ENCODE results near the gene RTTN.

The RTTN gene

DNA sequence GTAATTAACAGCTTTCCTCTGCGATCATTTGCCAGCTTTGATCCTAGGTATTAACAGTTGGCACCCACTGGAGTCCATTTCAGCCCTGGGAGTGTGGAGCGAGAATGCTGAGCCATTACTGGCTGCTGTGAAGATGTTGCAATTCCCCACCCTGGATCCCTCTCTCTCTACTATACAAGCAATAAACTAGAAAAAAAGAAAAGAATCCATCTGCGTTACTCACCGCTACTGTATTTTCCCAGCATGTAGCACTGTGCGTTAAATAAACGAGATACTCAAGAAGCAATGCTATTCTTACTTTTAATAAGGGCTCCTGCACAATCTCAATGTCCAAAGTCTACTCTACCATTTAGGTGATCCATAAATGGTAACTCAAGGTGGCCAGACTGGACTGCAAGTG lies 8.5 kb downstream of the RTTN start:
- DNase-seq, result no peak

DNA sequence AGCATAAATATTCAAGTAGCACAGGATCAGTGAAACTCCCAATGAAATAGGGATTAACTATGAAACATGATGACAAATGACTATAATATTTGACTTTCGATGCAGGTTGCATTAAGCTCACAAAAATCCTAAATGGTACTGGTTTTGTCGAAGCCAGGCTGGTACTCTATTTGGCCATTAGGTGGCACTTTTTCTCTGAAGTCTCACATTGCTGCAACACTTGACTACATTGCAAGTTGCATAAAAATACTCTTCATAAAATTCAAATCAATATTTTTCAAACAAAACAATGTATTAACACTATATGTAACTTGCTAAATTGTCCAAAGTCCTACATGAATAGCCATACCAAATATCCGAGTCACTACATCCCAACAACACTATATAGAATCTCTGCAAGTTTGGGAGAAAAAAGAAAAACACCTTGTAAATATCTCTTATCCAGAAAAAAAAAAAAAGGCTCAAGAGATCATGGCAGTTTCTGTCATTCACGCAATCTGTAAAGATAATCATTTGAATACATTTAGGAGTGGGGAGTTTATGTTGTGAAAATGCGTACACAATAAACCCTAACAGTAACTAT lies 9.5 kb downstream of the RTTN start:
- DNase-seq, result peak; percentile 58

DNA sequence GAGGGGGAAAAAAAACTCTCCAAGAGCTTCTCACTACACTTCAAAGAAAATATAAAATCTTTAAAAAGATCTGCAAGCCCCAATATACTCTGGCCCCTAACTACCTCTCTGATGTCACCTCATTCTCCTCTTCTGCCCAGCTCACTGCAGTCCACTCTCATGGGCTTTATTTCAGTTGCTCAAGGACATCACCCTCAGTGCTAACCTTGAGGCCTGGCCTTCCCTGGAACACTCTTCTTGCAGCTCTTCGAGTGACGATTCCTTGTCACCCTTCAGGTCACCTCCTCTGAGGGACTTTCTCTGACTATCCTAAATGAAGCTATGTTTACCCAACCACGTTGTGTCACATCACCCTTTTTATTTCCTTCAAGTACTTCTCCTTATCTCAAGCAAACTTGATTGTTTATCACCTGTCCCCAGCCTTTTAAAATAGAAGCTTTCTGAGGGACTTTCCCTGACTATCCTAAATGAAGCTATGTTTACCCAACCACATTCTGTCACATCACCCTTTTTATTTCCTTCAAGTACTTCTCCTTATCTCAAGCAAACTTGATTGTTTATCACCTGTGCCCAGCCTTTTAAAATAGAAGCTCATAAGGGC lies 10.4 kb downstream of the RTTN start:
- no peak for DNase-seq

DNA sequence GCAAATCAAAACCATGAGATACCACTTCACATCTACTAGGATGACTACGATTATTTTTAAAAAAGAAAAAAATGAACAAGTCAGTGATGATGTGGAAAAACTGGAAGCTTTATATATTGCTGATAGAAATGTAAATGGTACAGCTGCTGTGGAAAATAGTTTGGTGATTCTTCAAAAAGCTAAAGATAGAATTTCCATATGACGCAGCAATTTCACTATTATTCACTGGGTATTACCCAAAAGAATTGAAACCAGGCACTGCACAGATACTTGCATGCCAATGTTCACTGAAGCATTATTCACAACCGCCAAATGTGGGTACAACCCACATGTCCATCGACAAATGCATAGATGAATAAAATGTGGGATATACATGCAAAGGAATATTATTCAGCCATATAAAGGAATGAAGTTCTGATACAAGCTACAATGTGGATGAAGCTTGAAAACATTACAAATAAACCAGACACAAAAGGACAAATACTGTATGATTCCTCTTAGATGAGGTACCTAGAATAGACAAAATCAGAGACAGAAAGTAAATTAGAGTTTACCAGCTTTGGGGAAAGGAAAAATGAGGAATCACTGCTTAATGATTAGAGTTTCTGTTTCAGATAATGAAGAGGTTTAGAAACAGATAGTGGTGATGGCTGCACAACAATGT lies 11.1 kb downstream of the RTTN start:
- no peak for DNase-seq

DNA sequence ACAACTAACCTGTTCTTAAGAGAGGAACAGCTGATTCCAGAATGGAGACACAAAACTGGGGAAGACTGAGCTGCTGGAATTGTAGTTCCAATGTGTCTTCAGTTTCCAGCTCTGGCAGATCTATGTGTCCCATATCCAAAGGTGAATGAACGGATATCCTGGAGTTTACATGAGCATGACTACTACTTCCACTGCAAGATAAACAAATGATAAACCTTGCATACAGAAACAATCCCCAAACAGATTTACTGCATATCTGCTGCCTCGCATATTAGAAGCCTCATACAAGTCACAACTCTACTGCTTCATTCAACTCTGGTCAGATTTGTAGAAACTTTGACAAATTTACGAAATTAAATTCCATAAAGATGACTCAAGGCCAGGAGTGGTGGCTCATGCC lies 15.0 kb downstream of the RTTN start:
- no peak for DNase-seq

DNA sequence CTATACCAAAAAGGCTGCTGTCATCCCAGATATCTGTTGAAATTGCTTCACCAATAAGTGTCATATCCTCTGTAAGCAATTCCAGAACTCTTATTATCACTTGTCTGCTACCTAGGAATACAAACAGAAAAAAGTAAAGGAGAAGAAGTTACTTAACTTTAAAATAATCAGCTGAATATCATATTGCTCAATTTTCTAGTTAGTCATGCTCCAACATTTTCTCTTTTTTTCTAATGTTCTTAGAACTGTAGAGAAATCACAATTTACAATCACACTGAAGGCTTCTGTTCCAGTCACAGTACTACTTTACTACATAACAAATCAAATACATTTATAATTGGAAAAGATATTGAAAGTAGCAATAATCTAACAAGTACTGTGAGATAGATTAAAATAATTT lies 17.4 kb downstream of the RTTN start:
- no peak for DNase-seq

DNA sequence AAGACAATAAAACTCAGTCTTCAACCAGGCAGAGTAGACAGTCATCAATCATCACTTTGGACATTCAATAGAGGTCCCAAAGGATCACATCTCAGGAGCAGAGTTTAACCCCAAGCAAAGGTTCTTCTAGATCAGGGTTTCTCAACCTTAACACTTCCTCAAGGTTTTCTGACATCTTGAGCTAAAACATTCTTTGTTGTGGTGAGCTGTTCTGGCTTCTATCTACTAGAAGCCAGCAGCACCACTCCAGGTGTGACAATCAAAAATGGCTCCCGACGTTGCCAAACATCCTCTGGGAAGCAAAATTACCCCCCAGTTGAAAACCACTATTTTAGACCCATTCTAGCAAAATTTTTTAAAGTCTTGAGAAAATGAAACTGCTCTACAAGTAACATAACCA lies 22.0 kb downstream of the RTTN start:
- no peak for DNase-seq

DNA sequence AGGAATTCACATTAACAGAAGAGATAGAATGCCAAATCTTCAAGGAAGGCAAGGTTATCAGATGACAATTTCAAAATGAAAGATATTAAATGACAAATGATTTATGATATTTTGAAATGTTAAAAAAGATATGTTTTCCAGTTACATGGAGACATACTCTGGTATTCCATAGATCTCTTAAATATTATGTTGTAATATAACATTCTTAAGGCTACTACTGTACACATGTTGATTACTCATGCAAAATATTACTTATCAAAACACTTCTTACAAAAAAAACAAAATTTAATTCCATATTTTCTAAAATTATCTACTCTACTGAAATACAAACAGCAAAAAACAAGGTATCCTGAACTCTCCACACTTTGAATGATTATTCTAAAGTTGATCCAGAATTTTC lies 22.9 kb downstream of the RTTN start:
- no peak for DNase-seq

DNA sequence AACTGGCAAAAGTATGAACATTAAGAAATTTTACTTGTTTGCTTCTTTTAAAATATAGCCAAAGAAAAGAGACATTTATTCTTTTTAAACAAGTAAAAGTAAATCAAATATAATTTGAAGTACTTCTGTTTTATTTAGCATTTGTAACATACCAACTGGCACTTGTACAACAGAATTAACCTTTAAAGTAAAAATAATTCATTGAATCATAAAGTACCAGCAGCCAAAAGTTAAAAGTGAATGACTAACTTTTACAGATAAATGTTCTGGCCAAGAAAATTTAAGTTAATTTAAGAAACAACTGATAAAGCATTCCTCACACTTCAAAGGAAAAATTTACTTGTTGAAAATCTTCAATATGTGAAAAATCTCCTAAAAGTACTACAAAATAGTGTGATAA lies 23.8 kb downstream of the RTTN start:
- DNase-seq, result no peak

DNA sequence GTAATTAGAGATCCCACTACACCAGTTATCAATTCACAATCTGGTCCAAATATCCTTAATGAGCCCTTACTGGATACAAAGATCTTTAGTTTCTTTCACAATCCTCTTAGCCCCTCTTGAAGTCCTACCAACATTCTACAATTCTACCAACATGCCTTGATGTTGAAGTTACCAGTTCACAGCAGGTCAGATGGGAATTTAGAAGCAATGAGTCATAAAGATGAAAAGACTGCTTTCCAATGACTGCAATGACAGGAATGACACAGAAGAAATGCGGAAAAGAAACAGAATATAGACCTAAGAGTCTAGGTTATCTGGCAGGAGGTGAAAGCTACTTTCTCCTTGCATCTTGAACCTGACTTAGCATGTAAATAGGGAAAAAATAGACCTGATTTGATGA lies 24.5 kb downstream of the RTTN start:
- no peak for DNase-seq

DNA sequence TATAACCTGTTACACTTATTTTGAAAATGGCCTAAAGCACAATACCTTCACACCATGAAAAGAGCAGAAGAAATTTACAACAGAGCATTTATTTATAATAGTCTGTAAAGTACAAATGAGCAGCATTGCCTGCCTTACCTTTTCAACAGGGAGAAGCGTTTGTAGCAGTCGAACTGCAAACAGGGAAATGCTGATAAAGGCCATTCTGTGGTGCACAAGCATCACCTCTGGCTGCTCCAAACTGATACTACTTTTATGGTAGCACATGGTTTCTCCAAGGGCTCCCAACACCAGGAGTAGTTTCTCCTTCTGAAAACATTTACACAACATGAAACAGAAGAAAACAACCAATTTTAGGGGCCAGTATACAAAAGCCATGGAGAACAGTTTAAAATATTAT lies 28.9 kb downstream of the RTTN start:
- no peak for DNase-seq

DNA sequence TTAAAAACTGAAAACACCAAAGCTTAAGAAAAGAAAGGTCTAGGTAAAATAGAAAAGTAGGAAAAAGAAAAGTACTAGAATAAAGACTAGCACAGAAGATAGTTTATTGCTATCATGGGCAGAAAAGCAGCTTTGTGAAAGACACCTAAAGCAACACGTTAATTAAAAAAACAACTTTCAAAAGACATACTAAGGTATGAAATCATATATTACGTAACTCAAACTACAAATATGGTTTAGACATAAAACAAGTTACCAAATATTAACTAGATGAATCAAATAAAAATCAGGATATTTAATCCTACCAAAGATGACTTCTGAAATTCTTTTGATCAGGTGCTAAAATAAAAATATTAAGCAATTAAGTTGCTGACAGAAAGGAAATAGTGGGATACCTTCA lies 30.3 kb downstream of the RTTN start:
- DNase-seq, result no peak

DNA sequence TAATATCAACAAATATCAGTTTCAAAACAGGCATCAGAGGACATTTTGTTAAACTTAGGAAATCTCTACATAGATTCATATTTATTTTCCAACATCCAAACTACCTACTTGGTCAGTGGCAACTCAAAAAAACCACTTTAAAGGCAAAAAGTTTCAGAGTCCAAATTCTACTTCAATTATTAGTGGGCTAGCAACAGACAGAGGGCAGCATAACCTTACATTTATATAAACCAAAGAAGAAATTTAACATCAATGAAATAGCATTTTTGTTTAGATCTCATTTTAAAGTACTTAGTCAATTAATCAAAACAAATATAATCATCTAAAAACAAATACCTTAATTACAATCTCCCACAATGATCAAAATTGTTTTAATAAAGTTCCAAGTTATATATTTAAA lies 33.3 kb downstream of the RTTN start:
- DNase-seq, result no peak

DNA sequence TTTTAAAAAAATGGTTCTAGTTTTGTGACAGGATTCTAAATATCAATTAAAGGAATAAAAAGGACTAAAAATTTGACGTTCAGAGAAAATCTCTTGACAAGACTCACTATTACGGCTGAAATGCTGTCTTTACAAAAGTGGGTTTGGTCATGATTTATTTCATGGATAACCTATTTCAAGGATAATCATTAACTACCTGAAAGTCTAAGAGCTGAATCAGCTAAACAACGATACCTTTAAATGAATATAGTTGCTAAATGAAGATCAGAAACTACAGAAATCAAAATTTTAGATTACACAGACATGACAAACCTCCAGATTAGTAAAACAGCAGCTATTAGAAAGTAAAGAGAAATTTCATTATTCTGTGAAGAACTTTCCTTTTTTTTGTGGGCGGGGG lies 35.7 kb downstream of the RTTN start:
- DNase-seq, result no peak

DNA sequence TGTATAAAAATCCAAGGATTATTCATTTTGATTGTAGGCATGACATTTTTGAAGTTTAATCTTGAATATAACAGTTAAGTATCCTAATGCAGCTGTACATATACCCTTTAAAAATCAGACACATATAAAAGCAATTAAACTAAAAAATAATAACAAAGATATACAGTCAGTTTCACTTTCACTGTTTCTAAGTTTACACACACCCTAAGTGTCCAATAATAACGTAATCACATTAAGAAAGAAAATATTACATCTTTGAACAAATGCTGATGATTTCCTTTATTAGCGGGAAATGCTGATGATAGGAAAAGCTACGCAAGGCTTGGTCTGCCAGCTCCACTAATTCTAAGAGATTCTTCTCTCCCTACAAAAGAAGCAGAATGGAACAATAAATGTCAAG lies 38.8 kb downstream of the RTTN start:
- no peak for DNase-seq

DNA sequence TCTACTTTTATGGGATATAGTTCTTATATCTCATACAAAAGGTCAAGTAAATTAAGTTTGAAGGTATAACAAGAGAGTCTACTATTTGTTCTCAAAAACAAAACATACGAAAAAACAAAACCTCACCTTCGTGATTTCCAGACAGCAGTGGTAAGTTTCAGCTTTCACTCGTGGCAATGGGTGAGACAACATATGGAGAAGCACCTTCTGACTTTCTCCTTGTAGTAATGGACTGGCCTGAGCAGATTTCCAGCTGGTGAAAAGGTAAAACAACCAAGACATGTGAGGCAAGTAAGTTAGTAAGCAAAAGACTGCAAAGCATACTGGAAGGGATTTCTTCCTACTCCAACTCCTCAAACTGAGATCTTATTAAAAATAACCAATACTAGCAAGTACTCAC lies 39.6 kb downstream of the RTTN start:
- DNase-seq, result no peak

DNA sequence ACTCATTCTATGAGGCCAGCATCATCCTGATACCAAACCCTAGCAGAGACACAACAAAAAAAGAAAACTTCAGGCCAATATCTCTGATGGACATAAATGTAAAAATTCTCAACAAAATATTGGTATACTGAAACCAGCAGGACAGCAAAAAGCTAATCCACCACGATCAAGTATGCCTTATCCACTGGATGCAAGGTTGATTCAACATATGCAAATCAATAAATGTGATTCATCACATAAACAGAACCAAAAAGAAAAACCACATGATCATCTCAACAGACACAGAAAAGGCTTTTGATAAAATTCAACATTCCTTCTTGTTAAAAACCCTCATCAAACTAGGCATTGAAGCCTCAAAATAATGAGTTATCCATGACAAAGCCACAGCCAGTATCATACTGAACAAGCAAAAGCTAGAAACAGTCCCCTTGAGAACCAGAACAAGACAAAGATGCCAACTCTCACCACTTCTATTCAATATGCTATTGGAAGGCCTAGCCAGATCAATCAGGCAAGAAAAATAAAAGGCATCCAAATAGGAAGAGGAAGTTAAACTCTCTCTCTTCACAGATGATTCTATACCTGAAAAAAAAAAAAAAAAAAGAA lies 45.3 kb downstream of the RTTN start:
- no peak for DNase-seq

DNA sequence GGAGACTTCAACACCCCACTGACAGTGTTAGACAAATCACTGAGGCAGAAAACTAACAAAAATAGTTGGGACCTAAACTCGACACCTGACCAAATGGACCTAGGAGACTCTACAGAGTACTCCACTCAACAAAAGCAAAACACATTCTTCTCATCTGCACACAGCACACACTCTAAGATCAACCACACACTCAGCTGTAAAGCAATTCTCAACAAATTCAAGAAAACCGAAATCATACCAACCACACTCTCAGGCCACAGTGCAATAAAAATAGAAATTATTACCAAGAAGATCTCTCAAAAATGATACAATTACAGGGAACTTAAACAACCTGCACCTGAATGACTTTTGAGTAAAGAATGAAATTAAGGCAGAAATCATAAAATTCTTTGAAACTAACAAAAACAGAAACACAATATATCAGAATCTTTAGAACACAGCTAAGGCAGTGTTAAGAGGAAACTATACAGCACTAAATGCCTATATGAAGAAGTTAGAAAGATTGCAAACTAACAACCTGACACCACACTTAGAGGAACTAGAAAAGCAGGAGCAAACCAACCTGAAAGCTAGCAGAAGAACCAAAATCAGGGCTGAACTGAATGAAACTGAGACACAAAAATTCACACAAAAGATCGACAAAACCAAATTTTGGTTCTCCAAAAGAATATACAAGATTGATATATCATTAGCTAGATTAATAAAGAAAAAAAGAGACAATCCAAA lies 46.3 kb downstream of the RTTN start:
- DNase-seq, result no peak

DNA sequence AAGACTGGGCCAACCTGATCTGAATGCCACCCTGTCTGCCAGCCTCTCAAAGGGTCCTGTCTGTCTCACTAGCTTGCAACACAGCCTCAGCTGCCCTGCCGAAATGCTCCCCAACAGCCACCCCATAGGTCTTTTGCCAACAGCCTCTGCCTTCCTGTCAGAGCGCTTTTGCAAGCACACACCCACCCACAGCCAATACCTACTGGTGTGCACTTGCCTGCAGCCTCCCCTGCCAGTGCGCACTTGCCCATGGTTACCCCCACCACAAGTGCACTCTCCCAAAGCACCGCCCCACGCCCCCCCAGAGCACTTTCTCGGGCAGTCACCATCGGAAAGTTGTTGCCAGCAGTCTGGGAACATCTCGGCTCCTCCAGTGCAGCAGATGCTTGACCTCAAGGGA lies 48.6 kb downstream of the RTTN start:
- DNase-seq, result no peak

DNA sequence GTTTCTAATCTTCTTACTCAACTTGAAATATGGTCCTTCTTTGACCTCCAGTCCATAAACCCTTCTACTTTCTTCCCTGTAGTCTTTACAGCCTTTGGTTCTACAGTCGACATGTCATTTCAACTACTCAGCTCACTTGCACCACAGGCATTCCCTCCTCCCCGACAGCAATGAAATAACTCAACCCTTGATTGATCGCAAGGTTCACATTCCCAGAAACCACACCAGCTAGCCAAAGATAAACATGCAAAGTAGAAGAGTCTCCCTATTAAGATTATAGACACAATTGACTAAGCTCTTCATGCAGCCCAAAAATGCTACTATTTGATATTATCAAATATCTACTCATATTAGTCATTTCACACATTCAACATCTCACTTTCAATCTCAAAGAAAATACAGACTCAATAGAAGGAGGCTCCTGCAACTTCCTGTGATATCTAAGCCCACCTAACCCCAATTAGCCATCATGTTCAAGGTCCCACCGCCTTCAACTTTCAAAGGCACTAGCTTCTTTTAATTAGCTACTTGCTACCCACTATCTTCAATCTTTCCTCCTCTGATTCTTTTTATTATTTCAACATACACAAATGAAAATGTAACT lies 50.8 kb downstream of the RTTN start:
- no peak for DNase-seq

DNA sequence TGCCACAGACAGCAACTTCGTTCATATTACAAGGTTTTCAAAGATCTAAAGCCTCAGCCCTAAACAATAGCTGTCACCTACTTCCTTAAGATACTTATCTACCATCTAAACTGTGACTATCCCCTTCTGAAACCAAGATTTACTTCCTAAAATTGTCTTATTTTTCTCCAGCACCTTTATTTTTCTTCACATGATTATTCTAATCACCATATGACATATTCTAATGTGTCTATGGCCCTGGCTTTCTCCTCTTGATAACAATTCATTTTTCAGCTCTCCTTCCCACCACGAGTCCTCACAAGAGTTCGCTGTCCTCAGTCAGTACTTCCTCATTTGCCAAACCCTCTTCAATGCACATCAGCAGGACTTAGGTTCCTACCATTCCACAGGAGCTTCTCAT lies 53.9 kb downstream of the RTTN start:
- no peak for DNase-seq

DNA sequence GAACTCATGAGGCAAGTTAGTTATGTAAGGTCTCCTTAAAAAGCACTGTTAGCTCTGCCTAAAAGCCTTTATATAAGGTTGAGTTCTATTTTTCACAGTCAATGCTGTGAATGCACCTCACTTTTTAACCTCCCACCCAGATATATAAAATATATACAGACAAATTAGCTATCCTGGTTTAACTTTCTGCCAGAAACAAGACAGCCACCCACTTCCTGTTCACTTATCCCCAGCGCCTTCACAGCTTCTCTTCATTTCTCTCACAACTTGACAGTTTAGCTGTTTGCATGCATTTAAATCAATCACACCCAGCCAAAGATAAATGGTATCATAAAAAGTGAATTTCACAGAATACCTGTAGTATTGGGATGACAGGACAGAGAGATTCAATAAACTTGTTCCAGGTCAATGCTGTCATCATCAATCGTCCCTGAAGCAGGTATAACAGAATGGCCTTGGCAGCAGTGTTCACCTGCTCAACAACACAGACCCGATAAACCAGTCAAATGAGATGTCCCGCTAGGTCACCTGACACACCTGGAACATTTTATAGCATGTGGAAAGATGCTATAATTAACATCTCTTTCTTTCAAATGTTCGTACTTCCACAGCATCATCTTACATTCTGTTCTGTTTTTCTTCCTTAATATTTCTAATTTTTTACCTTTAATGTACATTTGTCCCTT lies 55.7 kb downstream of the RTTN start:
- no peak for DNase-seq

DNA sequence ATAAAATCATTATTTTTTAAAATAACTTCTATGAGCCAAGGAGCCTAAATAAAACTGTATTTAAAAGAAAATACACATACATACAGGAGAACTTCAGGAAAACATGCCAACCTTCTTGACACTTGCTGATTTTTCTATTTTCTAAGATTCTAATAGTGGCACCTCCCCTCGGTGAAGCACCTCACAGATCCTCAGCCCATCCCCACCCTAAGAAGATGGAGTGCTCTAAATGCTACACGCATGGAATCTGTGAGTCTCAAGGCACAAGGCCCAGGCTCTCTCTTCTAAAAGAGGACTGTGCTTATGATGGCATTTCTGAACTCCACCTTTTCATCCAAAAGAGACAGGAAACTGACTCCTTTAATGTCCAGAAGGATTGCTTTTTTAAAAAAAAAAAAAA lies 56.3 kb downstream of the RTTN start:
- no peak for DNase-seq
